WTC11 (cell line): ENCODE results near the gene RUFY2. TPM values are rescaled to one million over a fixed set of nuclear protein-coding genes. Genes with fewer than 3 reads are reported as not detected.

Experiments used
- ATAC-seq: fragments of 200-7000 bp; cut with Tn5 transposase; 2 replicates; pipeline ENCODE4 v1.10.0; 2021; ENCODE audit warnings: mild to moderate bottlenecking, moderate library complexity
- CTCF ChIA-PET: fragments of 300-600 bp; sonication (Branson Sonifier 250); formaldehyde crosslinking; loops from one replicate; lab custom pipeline; 2021; ENCODE audit warnings: antibody characterized with exemption; lab: Charles Lee
- POLR2A ChIA-PET: fragments of 350-600 bp; sonication (Branson Sonifier 250); formaldehyde crosslinking; loops from one replicate; lab custom pipeline; 2021; ENCODE audit warnings: antibody characterized with exemption; lab: Charles Lee
- DNase-seq: peaks from one replicate; pipeline ENCODE4 v3.0.0; 2021; ENCODE audit warnings: low spot score
- H3K27ac Mint-ChIP-seq: 2 replicates; pipeline ENCODE4 v1.8.0; 2021; ENCODE audit warnings: mixed read lengths
- H3K27me3 Mint-ChIP-seq: 2 replicates; pipeline ENCODE4 v1.8.0; 2021; ENCODE audit warnings: low read depth, mild to moderate bottlenecking, moderate library complexity, mixed read lengths
- H3K36me3 Mint-ChIP-seq: 2 replicates; pipeline ENCODE4 v1.8.0; 2021; ENCODE audit warnings: mixed read lengths
- H3K4me1 Mint-ChIP-seq: 2 replicates; pipeline ENCODE4 v1.8.0; 2022; ENCODE audit warnings: mixed read lengths
- H3K4me3 Mint-ChIP-seq: 2 replicates; pipeline ENCODE4 v1.8.0; 2021; ENCODE audit warnings: mild to moderate bottlenecking, moderate library complexity, mixed read lengths
- H3K9me3 Mint-ChIP-seq: 2 replicates; pipeline ENCODE4 v1.8.0; 2021; ENCODE audit warnings: mixed read lengths
- AFF4 ChIP-seq: sonication (generic); formaldehyde crosslinking; IDR thresholded peaks from 2 replicates; pipeline ENCODE4 v1.8.1; 2023; ENCODE audit warnings: mild to moderate bottlenecking, missing genetic modification reagents, borderline replicate concordance
- ARID4B ChIP-seq: sonication (generic); formaldehyde crosslinking; IDR thresholded peaks from 2 replicates; pipeline ENCODE4 v1.8.0; 2023; ENCODE audit warnings: missing genetic modification reagents, mild to moderate bottlenecking, borderline replicate concordance
- E2F1 ChIP-seq: sonication (generic); formaldehyde crosslinking; IDR thresholded peaks from 2 replicates; pipeline ENCODE4 v1.8.0; 2022; ENCODE audit warnings: mild to moderate bottlenecking, missing genetic modification reagents
- ELF4 ChIP-seq: sonication (generic); formaldehyde crosslinking; IDR thresholded peaks from 2 replicates; pipeline ENCODE4 v1.8.1; 2022; ENCODE audit warnings: low read depth, mild to moderate bottlenecking, moderate library complexity, missing genetic modification reagents
- FOXJ3 ChIP-seq: sonication (generic); formaldehyde crosslinking; IDR thresholded peaks from 2 replicates; pipeline ENCODE4 v1.9.0; 2021; ENCODE audit warnings: missing genetic modification reagents, mild to moderate bottlenecking, borderline replicate concordance
- GTF2I ChIP-seq: fragments of 250-450 bp; sonication (Bioruptor Pico); conservative IDR thresholded peaks from 2 replicates; pipeline ENCODE4 v1.4.0; 2021; ENCODE audit warnings: mild to moderate bottlenecking
- HMGA2 ChIP-seq: fragments of 250-450 bp; sonication (Bioruptor Pico); IDR thresholded peaks from 2 replicates; pipeline ENCODE4 v1.4.0; 2021; ENCODE audit warnings: mild to moderate bottlenecking, moderate library complexity
- JUN ChIP-seq: sonication (generic); formaldehyde crosslinking; IDR thresholded peaks from 2 replicates; pipeline ENCODE4 v1.8.0; 2023; ENCODE audit warnings: mild to moderate bottlenecking, missing genetic modification reagents
- NFE2L1 ChIP-seq: sonication (generic); formaldehyde crosslinking; IDR thresholded peaks from 2 replicates; pipeline ENCODE4 v1.8.1; 2023; ENCODE audit warnings: missing genetic modification reagents
- NR1H2 ChIP-seq: sonication (generic); formaldehyde crosslinking; IDR thresholded peaks from 2 replicates; pipeline ENCODE4 v1.9.0; 2021; ENCODE audit warnings: mild to moderate bottlenecking, moderate library complexity, missing genetic modification reagents
- RELA ChIP-seq: sonication (generic); formaldehyde crosslinking; IDR thresholded peaks from 2 replicates; pipeline ENCODE4 v1.8.1; 2022; ENCODE audit warnings: missing genetic modification reagents, mild to moderate bottlenecking, borderline replicate concordance
- RORB ChIP-seq: fragments of 250-450 bp; sonication (Bioruptor Pico); IDR thresholded peaks from 2 replicates; pipeline ENCODE4 v1.9.0; 2021; ENCODE audit warnings: mild to moderate bottlenecking
- SMAD4 ChIP-seq: sonication (generic); formaldehyde crosslinking; IDR thresholded peaks from 2 replicates; pipeline ENCODE4 v1.8.0; 2022; ENCODE audit warnings: mild to moderate bottlenecking, missing genetic modification reagents
- ZNF263 ChIP-seq: sonication (generic); formaldehyde crosslinking; IDR thresholded peaks from 2 replicates; pipeline ENCODE4 v1.8.1; 2022; ENCODE audit warnings: low read depth, mild to moderate bottlenecking, moderate library complexity, missing genetic modification reagents
- ZNF423 ChIP-seq: fragments of 250-450 bp; sonication (Bioruptor Pico); IDR thresholded peaks from 2 replicates; pipeline ENCODE4 v2.1.2; 2022; ENCODE audit warnings: mild to moderate bottlenecking, moderate library complexity
- total RNA-seq: library from RNA; stranded (reverse); gene quantifications from 3 replicates; pipeline ENCODE4 v1.2.3, GENCODE V29; 2021
- TF ChIP-seq, protein P1 (sequence below): sonication (generic); formaldehyde crosslinking; IDR thresholded peaks from 2 replicates; pipeline ENCODE4 v1.8.0; 2023; ENCODE audit warnings: mild to moderate bottlenecking, missing genetic modification reagents
- TF ChIP-seq, protein P2 (sequence below): sonication (generic); formaldehyde crosslinking; IDR thresholded peaks from 2 replicates; pipeline ENCODE4 v1.8.0; 2022; ENCODE audit warnings: mild to moderate bottlenecking, missing genetic modification reagents
- TF ChIP-seq, protein P3 (sequence below): sonication (generic); formaldehyde crosslinking; IDR thresholded peaks from 2 replicates; pipeline ENCODE4 v1.8.0; 2022; ENCODE audit warnings: mild to moderate bottlenecking, missing genetic modification reagents

RUFY2 gene
- total RNA-seq, 1 experiment from 2014 or later = 10.3 TPM

DNA sequence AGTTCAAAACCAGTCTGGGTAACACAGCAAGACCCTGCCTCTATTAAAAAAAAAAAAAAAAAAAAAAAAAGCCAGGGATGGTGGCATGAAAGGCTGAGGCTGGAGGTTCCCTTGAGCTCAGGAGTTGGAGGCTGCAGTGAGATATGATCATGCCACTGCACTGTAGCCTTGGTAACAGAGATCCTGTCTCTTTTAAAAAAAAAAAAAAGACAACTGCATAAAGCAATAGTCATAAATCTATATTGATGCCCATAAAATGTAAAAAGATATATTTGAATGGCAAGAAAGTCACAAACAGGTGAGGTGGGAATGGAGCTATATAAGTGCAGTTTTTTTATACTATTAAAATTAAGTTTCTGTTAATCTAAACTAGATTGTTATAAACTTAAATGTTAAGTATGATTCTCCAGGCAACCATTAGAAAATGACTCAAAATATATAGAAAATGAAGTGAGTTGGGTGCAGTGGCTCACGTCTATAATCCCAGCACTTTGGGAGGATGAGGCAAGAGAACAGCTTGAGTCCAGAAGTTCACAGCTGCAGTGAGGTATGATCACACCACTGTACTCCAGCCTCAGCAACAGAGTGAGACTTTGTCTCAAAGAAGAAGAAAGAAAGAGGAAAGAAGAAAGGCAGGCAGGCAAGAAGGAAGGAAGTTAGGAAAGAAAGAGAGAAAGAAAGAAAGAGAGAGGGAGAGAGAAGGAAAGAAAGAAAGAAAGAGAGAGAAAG lies 88.6 kb downstream of the RUFY2 start:
- CTCF ChIA-PET = interaction anchor here (1.3 kb wide), 1 partner anchor 106 kb away, joined by 4 read pairs; no protein-coding TSS in a partner anchor
- Mint-ChIP-seq H3K36me3 (peaks cover 14% of the 10 kb centered on the region), H3K27me3 (peaks cover 10% of the 10 kb centered on the region), H3K4me3 (no peak overlapping the region), H3K9me3 (peaks cover 22% of the 10 kb centered on the region)
- DNase-seq = no peak
- no peak for TF ChIP-seq ZNF423 (CRISPR knock-in tag)
- TF ChIP-seq NFE2L1 = no peak
- TF ChIP-seq RELA (CRISPR knock-in tag) = no peak
- TF ChIP-seq ARID4B (CRISPR knock-in tag) = no peak
- TF ChIP-seq, protein P1, sequence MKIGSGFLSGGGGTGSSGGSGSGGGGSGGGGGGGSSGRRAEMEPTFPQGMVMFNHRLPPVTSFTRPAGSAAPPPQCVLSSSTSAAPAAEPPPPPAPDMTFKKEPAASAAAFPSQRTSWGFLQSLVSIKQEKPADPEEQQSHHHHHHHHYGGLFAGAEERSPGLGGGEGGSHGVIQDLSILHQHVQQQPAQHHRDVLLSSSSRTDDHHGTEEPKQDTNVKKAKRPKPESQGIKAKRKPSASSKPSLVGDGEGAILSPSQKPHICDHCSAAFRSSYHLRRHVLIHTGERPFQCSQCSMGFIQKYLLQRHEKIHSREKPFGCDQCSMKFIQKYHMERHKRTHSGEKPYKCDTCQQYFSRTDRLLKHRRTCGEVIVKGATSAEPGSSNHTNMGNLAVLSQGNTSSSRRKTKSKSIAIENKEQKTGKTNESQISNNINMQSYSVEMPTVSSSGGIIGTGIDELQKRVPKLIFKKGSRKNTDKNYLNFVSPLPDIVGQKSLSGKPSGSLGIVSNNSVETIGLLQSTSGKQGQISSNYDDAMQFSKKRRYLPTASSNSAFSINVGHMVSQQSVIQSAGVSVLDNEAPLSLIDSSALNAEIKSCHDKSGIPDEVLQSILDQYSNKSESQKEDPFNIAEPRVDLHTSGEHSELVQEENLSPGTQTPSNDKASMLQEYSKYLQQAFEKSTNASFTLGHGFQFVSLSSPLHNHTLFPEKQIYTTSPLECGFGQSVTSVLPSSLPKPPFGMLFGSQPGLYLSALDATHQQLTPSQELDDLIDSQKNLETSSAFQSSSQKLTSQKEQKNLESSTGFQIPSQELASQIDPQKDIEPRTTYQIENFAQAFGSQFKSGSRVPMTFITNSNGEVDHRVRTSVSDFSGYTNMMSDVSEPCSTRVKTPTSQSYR = no peak
- no peak for TF ChIP-seq E2F1 (CRISPR knock-in tag)
- no peak for TF ChIP-seq NR1H2
- TF ChIP-seq, all 79 proteins: peak for 0
- H3K4me1 Mint-ChIP-seq = no peaks in the 10 kb centered on the region
- no peak for ATAC-seq
- POLR2A ChIA-PET = no interaction called here
- no peak overlapping the region for H3K27ac Mint-ChIP-seq

GRCh38 chr10:68315582-68315981 lies 91.5 kb downstream of the RUFY2 start:
- Mint-ChIP-seq H3K4me1 (no peaks in the 10 kb centered on the region), H3K27ac (no peak overlapping the region), H3K9me3 (peaks cover 22% of the 10 kb centered on the region), H3K27me3 (peaks cover 10% of the 10 kb centered on the region), H3K4me3 (no peak overlapping the region), H3K36me3 (peaks cover 14% of the 10 kb centered on the region)
- ChIA-PET CTCF (no interaction called here), POLR2A (interaction anchor here (1.1 to 2.0 kb wide), 2 partner anchors 14 to 16 kb away, joined by 4 to 6 read pairs; partner anchors contain the start of gene HNRNPH3)
- ATAC-seq = no peak
- DNase-seq = no peak
- TF ChIP-seq HMGA2 (CRISPR knock-in tag) (no peak), ELF4 (CRISPR knock-in tag) (no peak), JUN (CRISPR knock-in tag) (no peak), GTF2I (CRISPR knock-in tag) (no peak), RORB (CRISPR knock-in tag) (no peak), ZNF263 (no peak), FOXJ3 (CRISPR knock-in tag) (no peak), AFF4 (CRISPR knock-in tag) (no peak), SMAD4 (no peak)
- TF ChIP-seq, protein P2, sequence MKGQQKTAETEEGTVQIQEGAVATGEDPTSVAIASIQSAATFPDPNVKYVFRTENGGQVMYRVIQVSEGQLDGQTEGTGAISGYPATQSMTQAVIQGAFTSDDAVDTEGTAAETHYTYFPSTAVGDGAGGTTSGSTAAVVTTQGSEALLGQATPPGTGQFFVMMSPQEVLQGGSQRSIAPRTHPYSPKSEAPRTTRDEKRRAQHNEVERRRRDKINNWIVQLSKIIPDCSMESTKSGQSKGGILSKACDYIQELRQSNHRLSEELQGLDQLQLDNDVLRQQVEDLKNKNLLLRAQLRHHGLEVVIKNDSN (CRISPR knock-in tag) = no peak
- TF ChIP-seq, protein P3, sequence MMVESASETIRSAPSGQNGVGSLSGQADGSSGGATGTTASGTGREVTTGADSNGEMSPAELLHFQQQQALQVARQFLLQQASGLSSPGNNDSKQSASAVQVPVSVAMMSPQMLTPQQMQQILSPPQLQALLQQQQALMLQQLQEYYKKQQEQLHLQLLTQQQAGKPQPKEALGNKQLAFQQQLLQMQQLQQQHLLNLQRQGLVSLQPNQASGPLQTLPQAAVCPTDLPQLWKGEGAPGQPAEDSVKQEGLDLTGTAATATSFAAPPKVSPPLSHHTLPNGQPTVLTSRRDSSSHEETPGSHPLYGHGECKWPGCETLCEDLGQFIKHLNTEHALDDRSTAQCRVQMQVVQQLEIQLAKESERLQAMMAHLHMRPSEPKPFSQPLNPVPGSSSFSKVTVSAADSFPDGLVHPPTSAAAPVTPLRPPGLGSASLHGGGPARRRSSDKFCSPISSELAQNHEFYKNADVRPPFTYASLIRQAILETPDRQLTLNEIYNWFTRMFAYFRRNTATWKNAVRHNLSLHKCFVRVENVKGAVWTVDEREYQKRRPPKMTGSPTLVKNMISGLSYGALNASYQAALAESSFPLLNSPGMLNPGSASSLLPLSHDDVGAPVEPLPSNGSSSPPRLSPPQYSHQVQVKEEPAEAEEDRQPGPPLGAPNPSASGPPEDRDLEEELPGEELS = no peak
- TF ChIP-seq, all 79 proteins: peak for 0
